ENCODE data around the gene RABGAP1L.

DNA sequence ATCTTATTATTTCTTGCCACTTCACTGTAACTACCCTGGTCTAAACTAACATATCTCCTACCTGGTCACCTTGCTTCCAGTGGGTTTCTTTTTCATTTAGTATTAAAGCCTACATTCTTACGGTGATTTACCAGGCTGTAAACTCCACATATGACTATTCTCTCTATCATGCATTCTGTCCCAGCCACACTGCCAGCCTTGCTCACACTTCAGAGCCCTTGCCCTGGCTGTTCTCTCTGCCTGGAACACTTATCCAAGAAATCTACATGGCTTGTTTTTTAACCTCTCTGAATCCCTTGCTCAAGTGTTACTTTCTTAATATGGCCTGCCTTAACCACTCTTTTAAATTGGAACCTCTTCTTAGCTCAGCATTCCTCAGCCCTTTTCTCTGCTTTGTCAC is 501.2 kb downstream of the RABGAP1L start:
- TF ChIP-seq, protein P1, sequence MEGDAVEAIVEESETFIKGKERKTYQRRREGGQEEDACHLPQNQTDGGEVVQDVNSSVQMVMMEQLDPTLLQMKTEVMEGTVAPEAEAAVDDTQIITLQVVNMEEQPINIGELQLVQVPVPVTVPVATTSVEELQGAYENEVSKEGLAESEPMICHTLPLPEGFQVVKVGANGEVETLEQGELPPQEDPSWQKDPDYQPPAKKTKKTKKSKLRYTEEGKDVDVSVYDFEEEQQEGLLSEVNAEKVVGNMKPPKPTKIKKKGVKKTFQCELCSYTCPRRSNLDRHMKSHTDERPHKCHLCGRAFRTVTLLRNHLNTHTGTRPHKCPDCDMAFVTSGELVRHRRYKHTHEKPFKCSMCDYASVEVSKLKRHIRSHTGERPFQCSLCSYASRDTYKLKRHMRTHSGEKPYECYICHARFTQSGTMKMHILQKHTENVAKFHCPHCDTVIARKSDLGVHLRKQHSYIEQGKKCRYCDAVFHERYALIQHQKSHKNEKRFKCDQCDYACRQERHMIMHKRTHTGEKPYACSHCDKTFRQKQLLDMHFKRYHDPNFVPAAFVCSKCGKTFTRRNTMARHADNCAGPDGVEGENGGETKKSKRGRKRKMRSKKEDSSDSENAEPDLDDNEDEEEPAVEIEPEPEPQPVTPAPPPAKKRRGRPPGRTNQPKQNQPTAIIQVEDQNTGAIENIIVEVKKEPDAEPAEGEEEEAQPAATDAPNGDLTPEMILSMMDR (IDR thresholded peaks at IDR 0.05): no peak
- no peak for TF ChIP-seq POLR2A (IDR thresholded peaks at IDR 0.05)

Data from body of pancreas (tissue), 4 donors.